Transverse colon (tissue), 4 donors: ENCODE results near the gene OR5AN1.

Experiments used
- POLR2A ChIP-seq: fragments of 450-650 bp; IDR thresholded peaks from one replicate; pipeline ENCODE4 v1.6.1; 2016; ENCODE audit warnings: antibody characterized with exemption, mild to moderate bottlenecking, moderate library complexity
- POLR2AphosphoS5 ChIP-seq, 3 donors: sonication (generic); formaldehyde crosslinking; IDR thresholded peaks; one replicate each; pipeline ENCODE4 v1.6.1; 2016; ENCODE audit warnings: antibody characterized with exemption in 3 of 3
- TF ChIP-seq, protein P1 (sequence below), 5 experiments: fragments of 200-600 bp in 3 of 5; fragments of 450-650 bp in 2 of 5; sonication (generic) in 3 of 5; IDR thresholded peaks; 1 replicate in 2 of 5; 2 replicates in 3 of 5; pipeline ENCODE4 v1.5.1; 2016 to 2017; ENCODE audit warnings: antibody characterized with exemption in 5 of 5, inconsistent platforms in 3 of 5, mild to moderate bottlenecking in 2 of 5, moderate library complexity in 1 of 5

DNA sequence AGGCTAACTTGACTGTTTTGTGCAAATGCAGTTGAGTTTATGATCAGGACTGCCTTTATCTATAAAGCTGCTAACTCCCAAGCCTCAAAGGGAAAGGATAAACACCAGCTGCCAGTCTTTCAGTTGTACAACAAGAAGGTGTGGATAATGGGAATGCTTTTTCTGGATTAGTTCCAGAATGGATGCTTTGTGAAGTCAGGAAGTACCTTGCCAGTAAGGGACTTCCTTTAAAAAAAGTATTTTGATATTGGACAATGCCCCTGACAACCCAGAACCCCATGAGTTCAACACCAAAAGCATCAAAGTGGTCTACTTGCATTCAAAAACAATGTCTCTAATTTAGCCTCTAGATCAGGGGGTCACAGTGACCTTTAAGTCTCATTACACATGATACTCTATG lies 35.5 kb downstream of the OR5AN1 start:
- TF ChIP-seq, protein P1, sequence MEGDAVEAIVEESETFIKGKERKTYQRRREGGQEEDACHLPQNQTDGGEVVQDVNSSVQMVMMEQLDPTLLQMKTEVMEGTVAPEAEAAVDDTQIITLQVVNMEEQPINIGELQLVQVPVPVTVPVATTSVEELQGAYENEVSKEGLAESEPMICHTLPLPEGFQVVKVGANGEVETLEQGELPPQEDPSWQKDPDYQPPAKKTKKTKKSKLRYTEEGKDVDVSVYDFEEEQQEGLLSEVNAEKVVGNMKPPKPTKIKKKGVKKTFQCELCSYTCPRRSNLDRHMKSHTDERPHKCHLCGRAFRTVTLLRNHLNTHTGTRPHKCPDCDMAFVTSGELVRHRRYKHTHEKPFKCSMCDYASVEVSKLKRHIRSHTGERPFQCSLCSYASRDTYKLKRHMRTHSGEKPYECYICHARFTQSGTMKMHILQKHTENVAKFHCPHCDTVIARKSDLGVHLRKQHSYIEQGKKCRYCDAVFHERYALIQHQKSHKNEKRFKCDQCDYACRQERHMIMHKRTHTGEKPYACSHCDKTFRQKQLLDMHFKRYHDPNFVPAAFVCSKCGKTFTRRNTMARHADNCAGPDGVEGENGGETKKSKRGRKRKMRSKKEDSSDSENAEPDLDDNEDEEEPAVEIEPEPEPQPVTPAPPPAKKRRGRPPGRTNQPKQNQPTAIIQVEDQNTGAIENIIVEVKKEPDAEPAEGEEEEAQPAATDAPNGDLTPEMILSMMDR (IDR thresholded peaks at IDR 0.05), result no peak
- no peak for TF ChIP-seq POLR2AphosphoS5 (IDR thresholded peaks at IDR 0.05)
- no peak for TF ChIP-seq POLR2A
